NCI-H69 (cell line): ENCODE results near the gene CA5A.
"Not testable (repeated sequence)": the region's sequence is repeated elsewhere in the genome, so short reads cannot be mapped to it uniquely, and the experiment has no call there.

Experiments
- DNase-seq: peaks from one replicate; lab custom pipeline; 2025; lab: John Stamatoyannopoulos, UW

The CA5A gene

GRCh38 chr16:87922250-87922871 lies 14.0 kb downstream of the CA5A start:
- DNase-seq: peak; percentile 73

GRCh38 chr16:87921236-87921773 lies 15.0 kb downstream of the CA5A start:
- peak; percentile 76 for DNase-seq

- no peak for DNase-seq
Measured at GRCh38 chr16:87919681-87919994, 16.7 kb downstream of the CA5A start.

- no peak for DNase-seq
Measured at GRCh38 chr16:87918866-87919680, 17.3 kb downstream of the CA5A start.

DNA sequence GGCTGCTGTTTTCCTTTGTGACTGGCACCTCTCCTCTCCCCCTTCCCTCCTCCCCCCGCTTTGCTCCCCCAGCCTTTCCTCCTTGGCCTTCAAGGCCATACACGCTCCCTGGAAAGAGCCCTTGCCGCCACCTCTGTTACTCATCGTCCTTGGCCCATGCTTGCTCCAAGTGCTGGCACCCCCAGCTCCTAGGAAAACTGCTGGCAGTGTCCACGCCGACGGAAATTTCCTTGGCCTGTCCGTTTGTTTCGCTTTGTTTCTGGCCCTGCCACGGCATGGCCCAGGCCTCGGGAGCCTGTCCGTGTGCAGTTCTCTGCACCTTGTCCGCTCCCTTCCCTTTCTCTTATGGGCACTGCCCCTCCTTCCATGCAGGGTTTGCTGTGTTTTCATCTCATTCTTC lies 18.0 kb downstream of the CA5A start:
- DNase-seq: no peak

DNA sequence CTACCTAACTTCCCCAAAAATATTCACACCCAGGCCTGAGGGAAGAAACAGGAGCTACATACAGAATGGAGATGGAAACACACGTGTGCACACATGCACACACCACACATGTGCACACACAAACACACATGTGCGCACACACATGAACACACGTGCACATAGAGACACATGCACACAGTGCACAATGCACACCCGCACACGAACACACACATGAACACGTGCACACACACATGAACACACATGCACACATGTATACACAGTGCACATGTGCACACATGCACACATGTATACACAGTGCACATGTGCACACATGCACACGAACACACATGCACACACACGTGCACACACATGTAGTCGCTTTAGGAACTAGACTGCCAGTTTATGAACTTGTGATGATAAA lies 18.8 kb downstream of the CA5A start:
- DNase-seq: no peak

GRCh38 chr16:87914812-87915211 lies 21.5 kb downstream of the CA5A start:
- no peak for DNase-seq

GRCh38 chr16:87914021-87914725 lies 22.2 kb downstream of the CA5A start:
- not testable (repeated sequence) for DNase-seq

GRCh38 chr16:87912691-87913090 lies 23.6 kb downstream of the CA5A start:
- not testable (repeated sequence) for DNase-seq

DNA sequence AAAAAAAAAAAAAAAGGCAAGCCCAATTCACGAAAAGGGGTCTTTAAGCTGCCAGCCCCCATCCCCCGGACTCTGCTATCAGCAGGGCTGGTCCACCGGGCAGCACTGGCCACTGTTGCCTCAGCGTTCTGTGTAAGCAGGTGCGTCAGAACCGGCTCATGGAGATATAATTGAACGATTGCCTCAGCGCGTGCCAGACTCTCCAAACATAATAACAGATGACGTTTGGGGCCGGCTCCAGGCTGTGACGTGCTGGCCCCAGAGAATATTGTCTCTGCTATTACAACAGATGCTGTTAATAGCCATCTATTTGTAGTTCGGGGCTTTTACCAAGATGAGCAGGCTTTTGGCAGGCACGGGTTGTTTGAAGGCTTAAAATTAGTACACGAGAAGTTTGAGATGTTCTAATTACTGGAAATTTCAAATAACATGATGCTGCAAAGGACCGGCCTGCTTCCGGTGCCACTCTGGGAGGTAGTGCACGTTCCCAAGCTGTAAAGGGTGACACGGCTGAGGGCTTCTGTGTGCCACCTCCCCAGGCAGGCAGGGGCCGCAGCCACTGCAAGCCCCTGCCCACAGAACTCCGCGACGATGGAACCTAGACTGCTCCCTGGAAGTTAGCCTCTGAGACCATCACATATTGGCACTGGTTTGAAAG lies 25.1 kb downstream of the CA5A start:
- peak; percentile 87 for DNase-seq

DNA sequence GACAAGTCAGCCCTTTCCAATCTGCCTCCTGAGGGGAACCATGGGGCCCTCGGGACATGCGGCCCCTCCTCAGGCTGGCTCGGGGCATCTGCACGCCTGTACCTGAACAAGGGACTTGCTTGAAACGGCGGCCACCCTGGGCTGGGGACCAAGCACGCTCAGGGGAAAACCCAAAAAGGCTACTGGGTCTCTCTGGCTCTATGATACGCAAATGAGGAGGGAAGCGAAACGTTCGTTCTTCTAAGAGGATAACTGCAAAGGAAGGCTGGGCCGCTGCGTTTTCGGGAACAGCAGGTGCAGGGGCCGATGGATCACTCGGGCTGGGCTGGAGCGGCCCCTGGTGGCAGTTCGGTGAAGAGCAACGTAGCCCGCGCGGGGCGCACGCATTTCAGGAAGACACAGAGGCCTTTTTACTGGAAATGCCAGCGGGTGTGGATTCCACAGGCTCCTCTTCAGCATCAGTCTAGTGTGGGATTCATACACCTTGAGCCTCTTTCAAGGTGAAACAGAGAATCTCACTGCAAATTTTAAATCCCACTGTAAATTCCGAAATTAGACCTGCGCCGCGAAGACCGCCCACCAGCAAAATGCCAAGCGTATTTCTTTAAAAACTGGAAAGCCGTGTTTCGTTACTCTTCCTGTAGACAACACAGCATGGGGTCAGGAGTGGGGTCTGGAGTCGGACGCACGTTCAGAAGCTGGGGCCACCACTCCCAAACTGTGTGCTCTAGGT lies 27.0 kb downstream of the CA5A start:
- peak; percentile 59 for DNase-seq

GRCh38 chr16:87908101-87908500 lies 28.2 kb downstream of the CA5A start:
- not testable (repeated sequence) for DNase-seq

DNA sequence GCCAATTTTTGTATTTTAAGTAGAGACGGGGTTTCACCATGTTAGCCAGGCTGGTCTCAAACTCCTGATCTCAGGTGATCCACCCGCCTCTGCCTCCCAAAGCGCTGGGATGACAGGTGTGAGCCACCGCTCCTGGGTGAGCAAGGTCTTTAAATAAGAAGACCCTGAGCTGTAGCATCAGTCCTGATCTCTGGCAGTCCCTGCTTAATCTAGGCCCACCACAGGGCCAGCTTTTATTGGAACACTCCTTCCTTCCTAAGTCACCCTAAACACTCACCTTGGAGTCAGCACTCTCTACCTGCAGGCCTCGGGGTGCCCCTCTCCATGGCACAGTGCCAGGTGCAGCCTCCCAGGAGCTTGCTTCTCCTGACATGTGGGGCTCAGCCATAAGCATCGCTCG lies 30.8 kb downstream of the CA5A start:
- DNase-seq: not testable (repeated sequence)

- not testable (repeated sequence) for DNase-seq
Measured at GRCh38 chr16:87904963-87905362, 31.4 kb downstream of the CA5A start.

DNA sequence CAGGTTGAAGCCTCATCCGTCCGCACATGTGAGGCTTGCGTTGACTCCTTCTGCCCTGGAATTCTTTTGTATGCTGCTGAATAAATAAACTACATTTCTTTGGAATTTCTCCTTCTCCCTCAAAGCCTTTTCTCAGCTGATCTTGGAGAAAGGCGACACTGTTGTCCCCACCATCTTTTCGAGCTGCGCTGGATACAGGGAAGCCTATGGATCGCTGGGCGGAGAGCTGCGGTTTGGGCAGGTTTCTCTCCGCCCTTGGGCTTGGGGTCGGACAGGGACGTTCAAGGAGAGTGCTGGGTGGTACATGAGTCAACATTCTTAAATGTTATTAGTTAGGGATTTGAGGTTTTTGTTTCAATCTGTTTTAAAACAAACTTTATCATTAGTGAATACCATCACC lies 35.8 kb downstream of the CA5A start:
- DNase-seq: not testable (repeated sequence)

- DNase-seq: no peak
Measured at GRCh38 chr16:87897521-87898505, 38.5 kb downstream of the CA5A start.

- not testable (repeated sequence) for DNase-seq
Measured at GRCh38 chr16:87896924-87897520, 39.3 kb downstream of the CA5A start.

DNA sequence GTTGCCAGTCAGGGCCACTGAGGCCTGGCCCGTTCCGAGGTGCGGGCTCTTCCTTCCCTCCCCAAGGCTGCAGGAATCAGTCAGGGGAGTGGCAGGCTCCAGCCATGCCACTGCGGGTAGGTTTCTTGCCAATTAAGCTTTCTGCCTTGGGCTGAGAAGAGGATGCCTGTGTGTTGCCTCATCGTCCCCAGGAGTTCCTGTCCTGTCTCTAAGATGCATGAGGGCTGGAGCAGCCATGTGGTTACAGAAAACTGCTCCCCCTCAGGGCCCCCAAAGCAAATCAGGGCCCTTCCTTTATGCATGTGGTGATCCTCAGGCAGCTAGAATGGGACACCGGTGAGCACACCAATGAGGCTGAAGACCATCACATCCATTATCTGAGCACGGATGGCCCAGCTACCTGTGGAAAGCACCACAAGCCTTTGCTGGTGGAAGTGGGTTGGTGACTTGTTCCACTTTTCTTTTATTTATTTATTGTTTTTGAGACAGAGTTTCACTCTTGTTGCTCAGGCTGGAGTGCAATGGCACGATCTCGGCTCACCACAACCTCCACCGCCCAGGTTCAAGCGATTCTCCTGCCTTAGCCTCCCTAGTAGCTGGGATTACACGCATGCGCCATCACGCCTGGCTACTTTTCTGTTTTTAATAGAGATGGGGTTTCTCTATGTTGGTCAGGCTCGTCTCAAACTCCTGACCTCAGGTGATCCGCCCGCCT lies 40.0 kb downstream of the CA5A start:
- DNase-seq: not testable (repeated sequence)

- no peak for DNase-seq
Measured at GRCh38 chr16:87895641-87896141, 40.6 kb downstream of the CA5A start.
